HG02759 (cell line): ENCODE measurements around the gene THSD7B.

Source experiments
- ATAC-seq: cut with Tn5 transposase; IDR thresholded peaks from one replicate; pipeline ENCODE4 v1.9.1; 2021; ENCODE audit warnings: mild to moderate bottlenecking, moderate library complexity; ENCODE audit not compliant: unreplicated experiment

The THSD7B gene

DNA sequence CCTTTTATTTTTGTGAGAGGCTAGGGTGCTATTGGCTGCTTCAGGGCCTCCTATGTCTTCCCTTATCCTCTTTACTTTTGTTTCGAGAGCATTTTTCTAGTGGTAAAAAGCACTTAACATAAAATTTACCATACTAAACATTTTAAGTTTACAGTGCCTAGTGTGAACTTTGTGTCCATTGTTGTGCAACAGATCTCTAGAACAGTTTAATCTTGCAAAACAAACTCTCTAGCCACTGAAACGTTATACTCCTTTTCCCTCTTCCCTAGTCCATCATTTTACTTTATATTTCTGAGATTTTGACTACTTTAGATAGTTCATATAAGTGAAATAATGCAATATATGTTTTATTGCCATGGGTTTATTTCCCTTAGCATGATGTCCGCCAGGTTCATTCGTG is 580.6 kb downstream of the THSD7B start:
- ATAC-seq: no peak

DNA sequence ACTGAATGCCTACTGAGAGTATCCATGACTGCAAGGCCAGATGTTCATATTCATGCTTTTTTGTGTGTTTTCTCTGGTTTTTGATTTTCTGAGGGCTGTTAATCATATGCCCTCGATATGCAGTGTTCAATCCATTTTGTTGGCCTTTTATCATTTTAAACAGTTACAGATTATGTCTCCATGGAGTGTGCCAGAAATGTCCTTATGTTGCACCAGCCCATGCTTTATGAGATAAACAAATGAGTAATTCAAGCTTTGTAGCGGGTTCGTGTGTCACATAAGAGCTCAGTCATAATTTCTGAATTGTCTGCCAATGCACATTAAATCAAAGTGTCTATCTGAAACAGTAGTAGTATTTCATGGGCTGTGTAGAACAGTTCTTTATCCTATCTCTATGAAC is 583.0 kb downstream of the THSD7B start:
- ATAC-seq: no peak

DNA sequence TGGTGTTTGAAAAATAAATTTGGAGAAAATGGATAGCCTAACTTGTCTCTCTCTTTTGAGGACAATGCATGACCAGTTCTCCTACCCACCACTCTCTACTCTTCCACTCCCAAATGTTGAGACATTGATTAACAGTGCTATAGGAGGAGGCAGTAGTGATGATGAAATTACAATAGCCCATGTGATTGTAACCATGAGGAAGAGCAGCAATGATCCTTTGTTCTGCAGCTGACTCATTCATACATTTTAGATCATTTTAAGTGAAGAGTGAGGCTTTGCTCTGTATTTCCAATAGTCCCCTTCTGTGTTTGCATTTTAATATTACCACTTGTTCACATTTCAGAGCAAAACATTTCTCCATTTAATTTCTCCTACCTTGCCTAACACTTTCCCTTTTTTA is 592.3 kb downstream of the THSD7B start:
- ATAC-seq: no peak

DNA sequence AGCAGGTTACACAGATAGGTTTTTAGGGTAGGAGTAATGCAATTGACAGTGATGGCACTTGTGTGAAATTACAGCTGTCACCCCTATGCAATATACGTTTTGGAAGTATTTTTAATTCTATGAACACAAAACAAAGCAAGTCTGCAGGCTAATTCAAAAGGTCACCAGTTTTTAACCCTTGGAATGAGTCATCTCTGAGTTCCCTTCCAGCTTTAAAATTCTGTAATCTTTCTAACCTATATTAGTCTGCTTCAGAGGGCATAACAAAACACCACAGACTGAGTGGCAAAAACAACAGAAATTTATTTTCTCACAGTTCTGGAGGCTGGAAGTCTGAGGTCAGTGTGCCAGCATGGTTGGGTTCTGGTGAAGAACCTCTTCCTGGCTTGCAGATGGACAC is 602.0 kb downstream of the THSD7B start:
- ATAC-seq: no peak

DNA sequence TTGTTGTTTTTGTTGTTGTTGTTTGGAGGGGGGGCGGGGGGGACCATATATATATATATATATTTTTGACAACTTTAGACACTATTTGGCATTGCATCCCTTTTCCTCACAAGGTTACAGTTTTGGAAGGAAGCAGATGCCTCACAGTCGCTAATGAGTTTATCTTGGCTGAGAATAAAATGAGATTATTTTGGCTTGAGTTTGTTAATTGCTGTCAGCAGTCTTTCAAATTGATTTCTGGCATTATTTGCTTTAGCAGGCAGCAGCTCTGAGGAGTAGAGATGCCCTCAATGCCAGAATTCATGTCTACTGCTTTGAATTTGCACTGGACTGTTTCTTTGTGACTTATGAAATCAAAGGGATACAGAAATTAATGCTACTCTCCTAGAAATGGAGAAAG is 603.8 kb downstream of the THSD7B start:
- ATAC-seq: no peak

GRCh38 chr2:137379186-137379585 is 613.8 kb downstream of the THSD7B start:
- ATAC-seq: no peak

- no peak for ATAC-seq
These were observed 615.3 kb downstream of the THSD7B start for GRCh38 chr2:137380610-137381009.

- no peak for ATAC-seq
These were observed 616.4 kb downstream of the THSD7B start for GRCh38 chr2:137381731-137382130.

DNA sequence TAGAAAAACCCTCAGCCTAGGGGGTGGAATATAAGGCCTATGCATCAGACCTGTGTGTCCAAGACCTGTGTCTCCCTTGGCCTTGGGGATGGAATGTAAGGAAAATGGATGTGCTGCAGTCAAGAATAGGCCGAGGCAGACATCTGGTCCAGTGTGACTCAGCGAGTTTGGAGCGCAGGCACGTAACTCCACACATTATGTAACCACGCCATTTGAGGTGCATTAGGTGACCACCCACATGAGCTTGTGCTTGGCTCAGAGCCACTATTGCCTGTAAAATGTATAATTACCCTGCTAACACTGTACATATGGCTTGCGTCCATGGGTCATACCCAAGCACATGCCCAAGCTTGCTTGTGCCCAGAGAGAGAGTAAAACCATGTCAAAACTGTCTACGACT is 618.0 kb downstream of the THSD7B start:
- no peak for ATAC-seq

GRCh38 chr2:137387044-137387443 is 621.7 kb downstream of the THSD7B start:
- no peak for ATAC-seq

DNA sequence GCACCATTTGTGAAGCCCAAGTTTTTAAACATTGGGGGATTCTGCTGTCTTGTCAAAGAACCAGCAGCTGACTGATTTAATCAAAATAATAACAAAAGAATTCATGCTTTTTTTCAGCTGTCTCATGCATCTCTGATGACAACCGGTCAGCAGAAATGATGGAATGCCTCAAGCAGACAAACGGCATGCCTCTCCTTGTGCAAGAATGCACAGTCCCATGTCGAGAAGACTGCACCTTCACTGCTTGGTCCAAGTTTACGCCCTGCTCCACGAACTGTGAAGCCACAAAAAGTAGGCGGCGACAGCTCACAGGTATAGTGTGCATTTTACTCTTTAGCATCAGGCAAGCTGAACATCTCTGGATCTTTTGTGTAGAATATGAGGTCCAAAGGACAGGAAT is 640.2 kb downstream of the THSD7B start:
- no peak for ATAC-seq

DNA sequence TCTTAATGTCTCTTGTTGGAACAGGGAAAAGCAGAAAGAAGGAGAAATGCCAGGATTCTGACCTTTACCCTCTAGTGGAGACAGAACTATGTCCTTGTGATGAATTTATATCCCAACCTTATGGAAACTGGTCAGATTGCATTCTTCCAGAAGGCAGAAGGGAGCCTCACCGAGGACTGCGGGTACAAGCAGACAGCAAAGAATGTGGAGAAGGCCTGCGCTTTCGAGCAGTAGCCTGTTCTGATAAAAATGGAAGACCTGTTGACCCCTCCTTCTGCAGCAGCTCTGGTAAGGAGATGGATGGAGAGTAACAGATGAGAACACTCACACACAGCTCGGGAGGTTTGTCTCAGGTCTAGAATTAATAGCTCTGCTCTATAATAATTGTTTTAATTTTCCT is 646.2 kb downstream of the THSD7B start:
- no peak for ATAC-seq

- ATAC-seq: no peak
These were observed 655.4 kb downstream of the THSD7B start for GRCh38 chr2:137420744-137421143.

DNA sequence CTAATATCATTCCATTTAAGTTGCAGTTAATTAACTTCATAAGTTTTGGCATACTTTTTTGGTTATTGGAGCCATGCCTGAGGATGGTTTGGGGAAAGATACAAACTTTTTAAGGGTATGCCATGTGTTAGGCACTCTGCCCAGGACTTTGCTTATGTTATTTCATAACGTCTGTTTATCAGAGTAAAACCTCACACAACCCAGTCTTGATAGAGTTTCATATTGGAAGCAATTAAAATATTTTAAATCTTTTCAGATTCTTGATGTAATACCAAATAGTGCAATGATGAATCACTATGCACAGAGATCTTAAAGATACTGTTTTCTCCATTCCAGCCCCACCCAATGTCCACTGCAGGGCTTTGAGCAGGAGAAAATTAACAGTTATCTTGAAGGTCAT is 669.8 kb downstream of the THSD7B start:
- no peak for ATAC-seq

GRCh38 chr2:137437386-137437785 is 672.0 kb downstream of the THSD7B start:
- ATAC-seq: no peak

- ATAC-seq: no peak
These were observed 679.6 kb downstream of the THSD7B start for GRCh38 chr2:137444970-137445369.

DNA sequence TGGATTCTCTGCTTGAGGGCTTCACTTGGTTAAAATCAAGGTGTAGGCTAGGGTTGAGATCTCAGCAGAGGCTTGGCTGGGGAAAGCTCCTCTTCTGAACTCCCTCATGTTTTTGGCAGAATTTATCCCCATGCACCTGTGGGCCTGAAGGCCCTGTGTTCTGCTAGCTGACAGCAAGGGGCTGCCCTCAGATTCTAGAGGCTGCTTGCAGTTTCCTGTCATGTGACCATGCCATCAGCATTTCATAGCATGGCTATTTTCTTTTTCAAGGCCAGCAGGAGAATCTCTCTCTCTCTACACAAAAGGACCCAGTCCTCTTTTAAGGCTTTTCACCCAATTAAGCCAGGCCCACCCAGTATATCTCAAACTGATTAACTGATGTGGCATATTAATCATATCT is 684.1 kb downstream of the THSD7B start:
- ATAC-seq: no peak

DNA sequence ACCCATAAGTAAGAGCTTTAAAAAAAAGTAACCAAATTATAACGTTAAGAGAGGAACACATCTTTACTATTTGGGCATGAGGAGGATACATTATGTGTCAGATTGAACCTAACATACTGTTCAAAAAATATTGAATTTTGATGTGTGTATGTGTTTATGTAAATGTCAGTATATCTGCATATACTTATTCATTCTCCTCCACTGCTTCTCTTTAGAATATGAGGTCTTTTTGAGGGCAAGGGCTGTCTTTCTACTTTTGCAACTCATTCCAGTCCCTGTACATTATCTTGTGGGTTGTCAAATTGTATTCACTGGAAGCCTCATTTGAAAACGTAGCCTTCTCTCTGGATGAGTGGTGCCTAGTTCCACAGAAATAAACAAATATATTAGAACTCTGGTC is 689.5 kb downstream of the THSD7B start:
- no peak for ATAC-seq

DNA sequence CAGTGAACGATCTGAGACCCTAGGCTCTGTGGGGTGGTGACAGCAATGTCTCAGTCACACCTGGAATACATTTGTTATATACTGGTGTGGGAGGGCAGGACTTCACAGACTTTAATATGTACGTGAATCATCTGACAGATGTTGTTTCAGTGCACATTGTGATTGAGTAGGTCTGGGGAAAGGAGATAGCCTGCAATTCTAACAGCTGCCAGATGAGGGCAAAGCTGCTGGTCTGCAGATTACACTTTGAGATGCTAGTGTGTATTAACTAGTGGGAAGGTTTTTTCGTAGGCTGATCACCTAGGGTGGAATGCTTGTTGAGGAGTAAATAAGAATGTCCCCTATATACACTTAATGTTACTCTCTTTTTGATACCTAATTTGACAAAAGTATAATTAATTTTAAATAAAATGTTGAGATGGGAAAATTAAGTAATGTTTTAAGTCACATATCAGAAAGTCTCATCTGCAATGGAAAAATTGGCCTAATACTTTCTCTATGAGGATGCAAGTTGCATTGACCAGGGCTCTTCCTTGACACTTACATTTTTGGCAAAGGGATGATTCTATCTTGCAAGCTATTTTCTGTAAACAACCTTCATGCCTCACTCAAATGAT is 702.0 kb downstream of the THSD7B start:
- peak; percentile 88 for ATAC-seq

GRCh38 chr2:137493261-137493660 is 727.9 kb downstream of the THSD7B start:
- no peak for ATAC-seq

DNA sequence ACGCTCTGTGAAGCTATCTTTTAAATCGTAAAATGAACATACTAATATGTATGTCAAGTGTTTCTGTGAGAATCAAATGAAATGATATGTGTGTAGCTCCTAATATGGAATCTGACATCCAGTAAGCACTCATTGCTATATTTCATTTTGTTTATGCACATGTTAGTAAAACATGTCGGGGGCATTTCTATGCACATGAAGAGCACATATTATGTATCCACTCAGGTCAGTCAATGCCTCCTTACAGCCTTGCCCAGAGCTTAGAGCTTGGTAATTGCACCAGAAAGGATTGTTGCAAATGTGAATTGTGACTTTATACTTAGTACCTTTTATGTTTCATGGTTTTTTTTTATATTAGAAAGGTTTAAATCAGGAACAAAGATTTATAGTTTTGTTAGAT is 735.3 kb downstream of the THSD7B start:
- ATAC-seq: no peak

GRCh38 chr2:137507237-137507636 is 741.9 kb downstream of the THSD7B start:
- ATAC-seq: no peak

GRCh38 chr2:137508739-137509384 is 743.5 kb downstream of the THSD7B start:
- no peak for ATAC-seq
